ENCODE measurements around the gene STXBP6. TPM values are rescaled to one million over a fixed set of nuclear protein-coding genes. Genes with fewer than 3 reads are reported as not detected.

The STXBP6 gene
- polyA plus RNA-seq, 1 donor from 2014 or later: not detected

DNA sequence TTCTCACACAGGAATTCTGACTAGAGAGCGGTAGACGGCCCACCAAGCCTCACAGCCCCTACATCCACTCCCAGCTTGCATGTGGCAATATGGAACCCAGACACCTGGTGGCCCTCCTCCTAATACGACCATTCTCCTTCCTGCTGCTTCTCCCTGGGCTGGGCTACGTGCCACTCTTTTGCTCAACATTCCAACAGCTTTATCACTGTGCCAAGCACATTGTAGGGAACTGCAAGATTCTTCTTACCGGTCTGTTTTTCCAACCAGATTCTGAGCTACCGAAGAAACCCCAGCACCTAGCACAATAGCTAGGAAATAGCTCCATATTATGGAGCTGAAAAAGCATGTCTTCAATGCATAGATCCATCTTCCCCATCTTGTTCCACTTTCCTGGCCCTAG is 58.1 kb downstream of the STXBP6 start:
- Mint-ChIP-seq H3K4me1 (no peaks in the 10 kb centered on the region), H3K27ac (no peak overlapping the region), H3K27me3 (no peaks in the 10 kb centered on the region), H3K4me3 (no peak overlapping the region), H3K9me3 (no peaks in the 10 kb centered on the region), H3K36me3 (no peaks in the 10 kb centered on the region)

DNA sequence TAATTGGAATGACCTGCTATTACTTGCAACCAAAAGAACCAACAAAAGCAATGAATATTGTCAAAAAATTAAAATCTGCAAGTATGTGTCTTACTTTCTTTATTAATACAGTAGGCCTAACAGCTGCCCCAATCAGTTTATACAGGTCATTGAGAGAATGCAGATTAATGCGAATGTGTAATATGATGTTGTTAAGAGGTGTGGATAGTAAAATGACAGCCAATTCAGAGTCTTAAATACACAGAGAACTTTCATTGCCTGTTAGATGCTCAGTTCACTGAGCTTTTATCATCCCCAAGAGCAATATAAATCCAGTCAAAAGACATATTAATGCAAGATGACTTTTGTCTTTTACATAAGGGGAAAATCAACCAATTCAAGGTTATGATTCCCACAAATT is 58.7 kb downstream of the STXBP6 start:
- Mint-ChIP-seq H3K9me3 (no peaks in the 10 kb centered on the region), H3K4me3 (no peak overlapping the region), H3K27ac (no peak overlapping the region), H3K36me3 (no peaks in the 10 kb centered on the region), H3K27me3 (no peaks in the 10 kb centered on the region), H3K4me1 (no peaks in the 10 kb centered on the region)

DNA sequence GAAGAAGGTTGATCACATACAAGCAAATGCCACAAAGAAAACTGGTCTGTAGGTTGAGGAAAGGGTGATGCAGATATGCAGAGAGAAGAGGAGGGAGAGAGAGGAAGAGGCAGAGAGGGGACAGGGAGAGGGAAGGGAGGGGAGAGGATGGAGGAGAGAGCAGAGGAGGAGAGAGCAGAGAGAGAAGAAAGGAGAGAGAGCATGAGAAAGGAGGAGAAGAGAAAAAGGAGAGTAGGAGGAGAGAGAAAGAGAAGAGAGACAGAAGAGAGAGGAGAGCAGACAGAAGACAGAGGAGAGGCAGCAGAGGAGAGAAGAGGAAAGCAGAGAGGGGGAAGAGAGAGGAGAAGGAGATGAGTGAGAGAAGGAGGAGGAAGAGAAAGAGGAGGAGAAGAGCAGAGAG is 59.2 kb downstream of the STXBP6 start:
- Mint-ChIP-seq H3K4me3 (no peak overlapping the region), H3K4me1 (no peaks in the 10 kb centered on the region), H3K36me3 (no peaks in the 10 kb centered on the region), H3K27me3 (no peaks in the 10 kb centered on the region), H3K27ac (no peak overlapping the region), H3K9me3 (no peaks in the 10 kb centered on the region)

- Mint-ChIP-seq H3K27ac (no peak overlapping the region), H3K9me3 (no peaks in the 10 kb centered on the region), H3K4me3 (no peak overlapping the region), H3K36me3 (no peaks in the 10 kb centered on the region), H3K27me3 (no peaks in the 10 kb centered on the region), H3K4me1 (no peaks in the 10 kb centered on the region)
Observed at GRCh38 chr14:24990050-24990449, 59.9 kb downstream of the STXBP6 start.

GRCh38 chr14:24988760-24989159 is 61.2 kb downstream of the STXBP6 start:
- no peak overlapping the region for H3K4me3 Mint-ChIP-seq
- H3K4me1 Mint-ChIP-seq: no peaks in the 10 kb centered on the region
- H3K27ac Mint-ChIP-seq: no peak overlapping the region
- H3K27me3 Mint-ChIP-seq: no peaks in the 10 kb centered on the region
- H3K9me3 Mint-ChIP-seq: no peaks in the 10 kb centered on the region
- no peaks in the 10 kb centered on the region for H3K36me3 Mint-ChIP-seq

DNA sequence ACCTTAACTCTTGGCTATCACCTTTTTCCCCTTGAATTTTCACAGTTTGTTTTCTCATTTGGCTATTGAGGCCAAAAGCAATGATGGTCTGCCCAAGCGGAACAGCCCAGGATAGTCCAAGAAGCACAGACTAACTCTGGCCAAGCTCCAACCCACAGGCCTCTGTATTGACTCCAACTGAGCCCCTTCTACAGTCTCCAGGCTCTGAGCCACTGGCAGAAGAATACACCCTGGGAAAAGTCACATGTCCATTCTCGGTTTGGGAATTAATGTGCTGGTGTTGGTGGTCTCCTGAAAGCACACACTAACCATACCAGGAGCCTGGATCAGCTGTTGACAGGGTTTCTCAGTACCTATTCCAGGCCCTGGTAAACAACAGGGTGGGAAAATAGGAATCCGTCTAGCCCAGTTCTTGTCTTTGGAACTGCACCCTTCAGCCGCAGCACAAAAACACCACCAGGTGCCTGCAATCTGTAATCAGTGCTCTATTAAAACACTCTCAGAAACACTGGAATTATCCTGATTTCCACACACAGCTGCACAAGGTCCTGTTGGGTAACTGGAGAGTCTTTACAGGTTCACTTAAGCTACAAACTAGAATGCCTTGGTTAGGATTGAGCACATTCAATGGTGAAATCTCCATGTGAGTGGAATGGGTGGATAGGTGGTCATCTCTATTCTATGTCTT is 63.6 kb downstream of the STXBP6 start:
- Mint-ChIP-seq H3K4me1 (no peaks in the 10 kb centered on the region), H3K27me3 (peaks cover 4% of the 10 kb centered on the region), H3K27ac (no peak overlapping the region), H3K36me3 (no peaks in the 10 kb centered on the region), H3K4me3 (no peak overlapping the region), H3K9me3 (no peaks in the 10 kb centered on the region)

DNA sequence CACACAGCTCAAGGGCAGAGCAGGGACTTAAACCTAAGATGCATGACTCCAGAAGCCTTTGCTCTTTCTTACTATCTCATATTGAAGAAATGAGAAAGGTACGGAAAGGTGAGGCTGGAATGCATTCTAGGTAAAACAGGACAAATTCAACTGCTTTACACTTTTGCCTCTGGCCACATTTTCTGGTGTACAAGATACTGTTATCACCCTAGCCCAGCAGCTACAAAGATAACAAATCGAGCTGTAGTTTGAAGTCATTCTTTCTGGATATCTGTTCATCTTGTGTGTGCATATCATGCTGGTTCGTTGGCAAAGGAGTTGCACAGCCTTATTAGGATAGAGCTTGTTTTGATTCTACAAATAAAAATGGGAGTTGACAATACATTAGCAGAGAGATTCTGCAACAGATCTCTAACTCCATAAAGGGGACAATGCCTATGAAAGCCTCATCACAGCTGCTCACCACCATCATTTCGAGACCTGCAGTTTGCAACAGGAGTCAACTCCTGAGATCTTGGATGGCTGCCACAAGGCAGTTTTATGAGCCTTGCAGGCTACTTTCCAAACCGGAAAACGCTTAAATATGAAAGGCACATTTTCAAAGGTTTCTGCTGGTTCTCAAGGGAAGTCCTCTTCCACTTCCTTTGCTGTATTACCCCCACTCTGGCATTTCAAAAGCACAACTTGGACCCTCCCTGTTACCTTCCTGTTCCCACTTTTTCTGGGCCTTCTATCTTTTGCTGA is 64.9 kb downstream of the STXBP6 start:
- H3K27me3 Mint-ChIP-seq: peaks cover 4% of the 10 kb centered on the region
- no peak overlapping the region for H3K4me3 Mint-ChIP-seq
- peak overlapping the region in 1 of 3 donors; percentile 31 for H3K27ac Mint-ChIP-seq
- no peaks in the 10 kb centered on the region for H3K4me1 Mint-ChIP-seq
- no peaks in the 10 kb centered on the region for H3K36me3 Mint-ChIP-seq
- no peaks in the 10 kb centered on the region for H3K9me3 Mint-ChIP-seq

DNA sequence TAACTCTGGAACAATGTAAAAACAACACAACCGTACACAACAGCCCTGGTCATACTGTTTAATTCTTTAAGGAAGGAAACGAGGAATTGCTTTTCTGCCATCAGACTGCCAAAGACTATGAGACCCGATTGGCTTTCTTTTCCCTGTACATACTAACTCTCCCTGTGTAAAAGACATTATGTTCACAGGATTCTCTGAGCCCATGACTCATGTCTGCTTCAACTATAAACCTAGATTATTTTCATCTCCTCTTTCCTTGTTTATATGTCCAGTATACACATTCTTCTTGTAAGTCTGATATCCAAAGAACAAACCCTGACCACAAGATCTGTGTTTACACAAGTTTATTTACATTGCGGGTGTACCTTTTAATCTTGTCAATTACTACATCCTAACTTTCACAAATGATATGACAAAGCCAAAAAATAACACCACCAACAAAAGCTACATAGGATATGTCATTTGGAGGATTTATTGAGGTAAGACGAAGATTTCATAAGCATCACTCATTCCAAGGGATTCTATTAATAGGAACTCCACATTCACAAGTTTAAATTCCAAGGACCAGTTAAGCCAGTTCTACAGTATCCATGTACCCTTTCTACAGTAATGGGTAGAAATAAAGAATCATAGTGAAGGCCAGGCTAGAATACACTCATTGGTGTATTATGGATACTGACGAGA is 67.3 kb downstream of the STXBP6 start:
- Mint-ChIP-seq H3K27ac (no peak overlapping the region), H3K4me3 (no peak overlapping the region), H3K4me1 (no peaks in the 10 kb centered on the region), H3K9me3 (no peaks in the 10 kb centered on the region), H3K36me3 (no peaks in the 10 kb centered on the region), H3K27me3 (peaks cover 4% of the 10 kb centered on the region)

DNA sequence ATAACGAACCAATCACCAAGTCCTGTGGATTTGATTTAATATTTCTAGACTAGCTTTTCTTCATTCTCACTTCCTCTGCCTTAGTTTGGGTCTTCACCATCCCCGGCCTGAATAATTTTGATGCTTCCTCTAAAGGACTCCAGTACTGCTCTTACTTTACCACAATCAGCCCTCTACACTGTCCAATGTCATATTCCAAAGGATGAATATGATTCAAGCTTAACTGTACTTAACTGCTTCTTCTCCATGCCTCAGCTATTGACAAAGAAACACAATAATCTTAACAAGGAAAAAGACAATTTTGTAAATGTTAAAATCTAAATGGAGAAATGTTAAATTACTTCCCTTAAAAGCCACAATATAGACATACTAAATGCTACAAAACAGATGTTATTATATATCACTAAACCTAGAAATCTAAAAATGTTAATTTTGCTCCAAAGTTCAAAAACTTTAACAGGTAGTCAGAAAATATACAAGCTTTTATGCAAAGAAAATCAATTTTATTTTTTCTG is 70.2 kb downstream of the STXBP6 start:
- no peak overlapping the region for H3K4me3 Mint-ChIP-seq

GRCh38 chr14:24978862-24979724 is 70.9 kb downstream of the STXBP6 start:
- peaks cover 4% of the 10 kb centered on the region for H3K27me3 Mint-ChIP-seq
- no peaks in the 10 kb centered on the region for H3K9me3 Mint-ChIP-seq
- H3K27ac Mint-ChIP-seq: no peak overlapping the region
- H3K4me3 Mint-ChIP-seq: no peak overlapping the region
- no peaks in the 10 kb centered on the region for H3K36me3 Mint-ChIP-seq
- no peaks in the 10 kb centered on the region for H3K4me1 Mint-ChIP-seq

More for the DNA sequence above, 70.2 kb downstream of the STXBP6 start:
- Mint-ChIP-seq H3K36me3 (no peaks in the 10 kb centered on the region), H3K27me3 (peaks cover 4% of the 10 kb centered on the region), H3K9me3 (no peaks in the 10 kb centered on the region), H3K27ac (no peak overlapping the region), H3K4me1 (no peaks in the 10 kb centered on the region)

GRCh38 chr14:24976602-24977001 is 73.3 kb downstream of the STXBP6 start:
- Mint-ChIP-seq H3K4me3 (no peak overlapping the region), H3K9me3 (no peaks in the 10 kb centered on the region), H3K4me1 (no peaks in the 10 kb centered on the region), H3K36me3 (no peaks in the 10 kb centered on the region), H3K27me3 (no peaks in the 10 kb centered on the region), H3K27ac (no peak overlapping the region)

DNA sequence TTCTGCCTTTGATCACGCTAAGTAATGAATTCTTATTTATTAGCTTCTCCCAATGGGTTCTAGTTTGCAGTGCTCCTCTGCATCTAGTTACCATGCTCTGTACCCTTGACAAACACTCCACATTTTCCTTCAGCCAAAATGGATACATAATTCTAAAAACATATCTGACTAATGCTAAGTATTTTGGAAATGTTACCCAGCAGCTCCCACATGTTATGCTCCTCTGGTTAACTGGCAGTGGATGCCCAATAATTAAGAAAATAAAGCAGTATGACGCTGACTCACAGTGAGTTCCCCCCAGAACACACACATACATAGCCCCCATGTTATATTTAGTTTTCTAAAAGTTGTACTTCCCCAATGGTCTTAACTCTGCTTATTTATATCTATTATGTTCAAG is 74.6 kb downstream of the STXBP6 start:
- Mint-ChIP-seq H3K27ac (no peak overlapping the region), H3K4me1 (no peaks in the 10 kb centered on the region), H3K9me3 (no peaks in the 10 kb centered on the region), H3K27me3 (no peaks in the 10 kb centered on the region), H3K4me3 (no peak overlapping the region), H3K36me3 (no peaks in the 10 kb centered on the region)

- no peaks in the 10 kb centered on the region for H3K9me3 Mint-ChIP-seq
- no peak overlapping the region for H3K4me3 Mint-ChIP-seq
- H3K27ac Mint-ChIP-seq: no peak overlapping the region
- H3K4me1 Mint-ChIP-seq: no peaks in the 10 kb centered on the region
- no peaks in the 10 kb centered on the region for H3K36me3 Mint-ChIP-seq
- H3K27me3 Mint-ChIP-seq: no peaks in the 10 kb centered on the region
Observed at GRCh38 chr14:24974591-24975374, 75.2 kb downstream of the STXBP6 start.

GRCh38 chr14:24972844-24973243 is 77.1 kb downstream of the STXBP6 start:
- Mint-ChIP-seq H3K27me3 (no peaks in the 10 kb centered on the region), H3K36me3 (no peaks in the 10 kb centered on the region), H3K9me3 (no peaks in the 10 kb centered on the region), H3K4me1 (no peaks in the 10 kb centered on the region), H3K4me3 (no peak overlapping the region), H3K27ac (no peak overlapping the region)
